Vagina (tissue), 2 donors: Measurements from ENCODE around the gene TMEM144. TPM values are rescaled to one million over a fixed set of nuclear protein-coding genes. Genes with fewer than 3 reads are reported as not detected.
A peak's percentile ranks its signal among the peaks of the same experiment; 100 is the strongest.

Source experiments
- DNase-seq, 2 donors: peaks; one replicate each; pipeline ENCODE4 v3.0.0-alpha.2; 2017; ENCODE audit errors: extremely low spot score in 2 of 2
- H3K27ac ChIP-seq: fragments of 200-600 bp; sonication (generic); one replicate; pipeline ENCODE4 v1.5.1; 2019
- H3K27me3 ChIP-seq: fragments of 200-600 bp; sonication (generic); one replicate; pipeline ENCODE4 v1.5.1; 2019
- H3K36me3 ChIP-seq, 2 donors: fragments of 200-600 bp; sonication (generic); one replicate each; pipeline ENCODE4 v1.5.1; 2017 to 2019
- H3K4me1 ChIP-seq: fragments of 200-600 bp; sonication (generic); one replicate; pipeline ENCODE4 v1.5.1; 2019
- H3K4me3 ChIP-seq, 2 donors: fragments of 200-600 bp; sonication (generic); 1 replicate in 1 of 2; 2 replicates in 1 of 2; pipeline ENCODE4 v1.5.1; 2016 to 2019
- H3K9me3 ChIP-seq: fragments of 200-600 bp; sonication (generic); one replicate; pipeline ENCODE4 v1.5.1; 2019
- POLR2A ChIP-seq, 2 donors: fragments of 450-650 bp; IDR thresholded peaks; one replicate each; pipeline ENCODE4 v1.6.1; 2017; ENCODE audit warnings: antibody characterized with exemption in 2 of 2, mild to moderate bottlenecking in 2 of 2, moderate library complexity in 2 of 2
- POLR2AphosphoS5 ChIP-seq, 2 donors: sonication (generic); formaldehyde crosslinking; IDR thresholded peaks; one replicate each; pipeline ENCODE4 v1.9.0; 2017; ENCODE audit warnings: antibody characterized with exemption in 2 of 2, mild to moderate bottlenecking in 2 of 2, low read depth in 1 of 2; ENCODE audit not compliant: insufficient read depth in 1 of 2
- intact Hi-C: fragments of 100-400 bp; cut with DNase I; formaldehyde crosslinking; loops from one replicate; pipeline ENCODE4 v1.15.1; 2023
- total RNA-seq: library from RNA; depleted of rRNA; stranded (reverse); fragments of >200 nt; gene quantifications from one replicate; pipeline ENCODE4 v1.2.3, GENCODE V29; 2016
- TF ChIP-seq, protein P1 (sequence below), 3 experiments: fragments of 450-650 bp in 2 of 3; fragments of 200-600 bp in 1 of 3; sonication (generic) in 1 of 3; IDR thresholded peaks; one replicate each; pipeline ENCODE4 v1.5.1; 2017 to 2019; ENCODE audit warnings: antibody characterized with exemption in 3 of 3, mild to moderate bottlenecking in 2 of 3, moderate library complexity in 2 of 3

TMEM144 gene
- total RNA-seq, 1 donor from 2014 or later = 5.6 TPM

DNA sequence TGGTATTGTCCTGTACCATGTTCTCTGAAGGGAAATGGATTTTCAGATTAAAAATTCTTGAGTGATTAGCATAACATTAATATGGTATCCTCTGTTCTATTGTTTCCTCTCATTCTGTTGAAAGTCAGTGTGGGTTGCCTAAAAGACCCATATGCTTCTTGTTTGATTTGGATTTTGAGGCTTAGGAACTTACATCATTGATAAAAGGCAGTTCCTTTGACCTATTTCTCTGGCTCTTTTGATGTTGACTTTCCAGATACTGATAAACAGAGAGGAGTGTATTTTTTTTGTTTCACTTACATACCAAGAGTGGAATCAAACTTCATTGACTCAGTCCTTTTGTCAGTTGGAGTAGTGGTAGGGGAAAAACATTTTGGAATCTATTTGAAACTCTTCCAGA lies 32.8 kb downstream of the TMEM144 start:
- Histone ChIP-seq H3K36me3 (no peaks in the 10 kb centered on the region), H3K9me3 (no peaks in the 10 kb centered on the region), H3K4me1 (no peaks in the 10 kb centered on the region), H3K4me3 (no peak overlapping the region), H3K27ac (no peak overlapping the region), H3K27me3 (no peaks in the 10 kb centered on the region)
- DNase-seq = no peak
- intact Hi-C loops = no loop called here
- TF ChIP-seq POLR2A (IDR thresholded peaks at IDR 0.05) (no peak), POLR2AphosphoS5 (IDR thresholded peaks at IDR 0.05; ENCODE audit: insufficient read depth in 1 of 2, low read depth in 1 of 2) (no peak)
- TF ChIP-seq, protein P1, sequence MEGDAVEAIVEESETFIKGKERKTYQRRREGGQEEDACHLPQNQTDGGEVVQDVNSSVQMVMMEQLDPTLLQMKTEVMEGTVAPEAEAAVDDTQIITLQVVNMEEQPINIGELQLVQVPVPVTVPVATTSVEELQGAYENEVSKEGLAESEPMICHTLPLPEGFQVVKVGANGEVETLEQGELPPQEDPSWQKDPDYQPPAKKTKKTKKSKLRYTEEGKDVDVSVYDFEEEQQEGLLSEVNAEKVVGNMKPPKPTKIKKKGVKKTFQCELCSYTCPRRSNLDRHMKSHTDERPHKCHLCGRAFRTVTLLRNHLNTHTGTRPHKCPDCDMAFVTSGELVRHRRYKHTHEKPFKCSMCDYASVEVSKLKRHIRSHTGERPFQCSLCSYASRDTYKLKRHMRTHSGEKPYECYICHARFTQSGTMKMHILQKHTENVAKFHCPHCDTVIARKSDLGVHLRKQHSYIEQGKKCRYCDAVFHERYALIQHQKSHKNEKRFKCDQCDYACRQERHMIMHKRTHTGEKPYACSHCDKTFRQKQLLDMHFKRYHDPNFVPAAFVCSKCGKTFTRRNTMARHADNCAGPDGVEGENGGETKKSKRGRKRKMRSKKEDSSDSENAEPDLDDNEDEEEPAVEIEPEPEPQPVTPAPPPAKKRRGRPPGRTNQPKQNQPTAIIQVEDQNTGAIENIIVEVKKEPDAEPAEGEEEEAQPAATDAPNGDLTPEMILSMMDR (IDR thresholded peaks at IDR 0.05) = no peak

DNA sequence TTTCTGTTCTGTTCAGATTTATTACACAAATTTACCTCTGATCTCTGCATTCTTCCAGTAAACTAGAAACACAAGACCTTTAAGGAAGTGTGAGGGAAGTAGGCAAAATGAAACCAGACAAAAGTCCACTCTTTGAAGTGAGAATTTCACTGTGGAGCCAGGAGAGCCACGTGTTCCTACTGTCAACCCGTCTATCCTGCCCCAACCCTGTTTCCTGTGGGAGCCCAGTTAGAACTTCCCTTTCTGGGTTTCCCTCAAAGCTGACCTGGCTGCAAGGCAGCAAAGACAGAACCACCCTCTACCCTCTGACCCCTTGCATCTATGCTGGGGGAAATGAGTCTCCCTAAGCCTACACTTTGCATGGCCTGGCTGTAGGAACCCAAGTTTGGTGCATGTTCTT lies 40.0 kb downstream of the TMEM144 start:
- intact Hi-C loops = loop anchor here (5.0 to 10.0 kb wide), 2 partner anchors 56 to 258 kb away; no protein-coding TSS in a partner anchor
- H3K27ac ChIP-seq = no peak overlapping the region
- TF ChIP-seq POLR2AphosphoS5 (IDR thresholded peaks at IDR 0.05; ENCODE audit: insufficient read depth in 1 of 2, low read depth in 1 of 2) (no peak), POLR2A (IDR thresholded peaks at IDR 0.05) (no peak)
- TF ChIP-seq, protein P1 (IDR thresholded peaks at IDR 0.05) = no peak
- DNase-seq = no peak
- H3K4me3 ChIP-seq = no peak overlapping the region
- no peaks in the 10 kb centered on the region for H3K9me3 ChIP-seq
- no peaks in the 10 kb centered on the region for H3K27me3 ChIP-seq
- no peaks in the 10 kb centered on the region for H3K36me3 ChIP-seq
- H3K4me1 ChIP-seq = no peaks in the 10 kb centered on the region

DNA sequence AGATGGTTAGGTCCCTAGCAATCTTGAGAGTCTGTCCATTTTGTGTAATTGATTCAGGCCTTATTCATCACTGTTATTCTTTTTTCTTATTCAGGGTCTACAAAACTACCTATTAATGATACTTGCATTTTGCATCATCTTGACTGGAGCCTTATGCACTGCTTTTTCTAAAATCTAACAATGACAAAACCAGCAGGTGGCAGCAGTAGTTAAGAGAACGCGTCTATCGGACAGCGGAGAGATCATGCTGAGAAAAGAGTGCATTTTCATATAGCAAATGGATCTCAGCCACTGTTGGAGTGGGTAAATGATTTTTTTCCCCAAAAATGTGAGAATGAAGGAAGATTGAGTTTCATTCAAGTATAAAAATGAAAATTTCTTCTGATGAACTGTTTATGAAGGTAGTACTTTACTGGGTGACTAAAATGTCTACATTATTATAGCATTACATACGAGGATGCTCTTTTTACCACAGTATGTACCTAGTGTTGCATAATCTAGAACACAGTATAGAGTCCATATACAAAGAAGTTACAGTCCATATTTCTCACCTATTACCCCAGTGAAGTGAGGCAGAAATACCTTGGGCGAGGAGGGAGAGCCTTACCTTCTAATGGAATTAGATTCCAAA lies 43.2 kb downstream of the TMEM144 start:
- DNase-seq = no peak
- no peaks in the 10 kb centered on the region for H3K4me1 ChIP-seq
- H3K4me3 ChIP-seq = no peak overlapping the region
- no peak overlapping the region for H3K27ac ChIP-seq
- no peaks in the 10 kb centered on the region for H3K27me3 ChIP-seq
- intact Hi-C loops = loop anchor here (5.0 to 10.0 kb wide), 2 partner anchors 59 to 261 kb away; no protein-coding TSS in a partner anchor
- no peaks in the 10 kb centered on the region for H3K36me3 ChIP-seq
- no peak for TF ChIP-seq POLR2A (IDR thresholded peaks at IDR 0.05)
- TF ChIP-seq, protein P1 (IDR thresholded peaks at IDR 0.05) = peak; percentile 20 to 75 (median 56)
- H3K9me3 ChIP-seq = no peaks in the 10 kb centered on the region

DNA sequence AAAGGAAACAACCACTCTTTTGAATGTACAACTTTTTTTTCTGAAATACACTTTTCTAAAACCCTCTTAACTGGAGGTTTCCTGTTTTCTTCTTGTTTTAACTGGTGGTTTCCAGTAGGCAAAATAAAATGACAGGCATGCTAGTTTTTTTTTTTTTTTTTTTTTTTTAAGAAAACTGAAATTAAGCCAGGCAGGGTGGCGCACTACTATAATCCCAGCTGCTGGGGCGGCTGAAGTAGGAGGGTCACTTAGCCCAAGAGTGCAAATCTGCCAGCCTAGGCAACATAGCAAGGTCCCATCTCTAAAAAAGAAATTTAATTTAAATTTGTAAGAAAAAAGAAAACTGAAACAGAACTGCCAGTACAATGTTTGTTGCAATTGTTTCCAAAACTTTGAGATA lies 44.0 kb downstream of the TMEM144 start:
- DNase-seq = no peak
- Histone ChIP-seq H3K4me1 (no peaks in the 10 kb centered on the region), H3K36me3 (no peaks in the 10 kb centered on the region), H3K4me3 (no peak overlapping the region), H3K27ac (no peak overlapping the region), H3K27me3 (no peaks in the 10 kb centered on the region), H3K9me3 (no peaks in the 10 kb centered on the region)
- intact Hi-C loops = loop anchor here (5.0 to 10.0 kb wide), 2 partner anchors 59 to 262 kb away; no protein-coding TSS in a partner anchor
- TF ChIP-seq, protein P1 (IDR thresholded peaks at IDR 0.05) = no peak
- no peak for TF ChIP-seq POLR2AphosphoS5 (IDR thresholded peaks at IDR 0.05; ENCODE audit: insufficient read depth in 1 of 2, low read depth in 1 of 2)
- no peak for TF ChIP-seq POLR2A (IDR thresholded peaks at IDR 0.05)

DNA sequence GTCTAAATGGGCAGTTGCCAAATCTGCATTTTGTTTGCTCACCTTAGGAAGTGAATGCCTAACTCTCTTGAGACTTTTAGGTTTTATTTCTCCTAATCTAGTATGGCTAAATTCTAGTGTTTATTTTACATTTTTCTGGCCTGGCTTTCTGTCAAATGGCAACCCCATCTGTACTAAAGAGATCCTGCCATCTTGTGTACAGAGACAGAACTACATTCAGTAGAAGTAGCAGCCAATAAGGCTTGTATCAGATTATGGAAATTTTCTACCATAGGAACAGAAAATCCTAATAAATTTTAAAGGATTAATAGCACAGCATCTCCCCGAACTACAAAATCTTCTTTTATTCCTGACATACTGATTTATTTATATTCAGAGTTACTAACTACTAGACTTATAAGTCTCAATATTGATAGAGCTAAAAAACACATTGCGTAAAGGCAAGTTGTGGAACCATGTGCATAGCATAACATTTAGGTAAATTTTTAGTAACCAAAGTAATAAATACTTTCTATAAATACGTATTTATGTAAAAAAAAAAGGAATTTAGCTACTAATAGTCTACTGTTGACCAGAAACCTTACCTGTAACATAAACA lies 45.5 kb downstream of the TMEM144 start:
- H3K4me3 ChIP-seq = no peak overlapping the region
- TF ChIP-seq, protein P1 (IDR thresholded peaks at IDR 0.05) = peak; percentile 56 to 70 (median 62)
- no peak for TF ChIP-seq POLR2A (IDR thresholded peaks at IDR 0.05)
- no peaks in the 10 kb centered on the region for H3K9me3 ChIP-seq
- no peaks in the 10 kb centered on the region for H3K36me3 ChIP-seq
- no peak for DNase-seq
- H3K4me1 ChIP-seq = no peaks in the 10 kb centered on the region
- no peaks in the 10 kb centered on the region for H3K27me3 ChIP-seq
- H3K27ac ChIP-seq = no peak overlapping the region
- intact Hi-C loops = loop anchor here (10.0 kb wide), 1 partner anchor 61 kb away; no protein-coding TSS in a partner anchor
